Caco-2 (cell line): ENCODE results near the gene PRCP. TPM values are rescaled to one million over a fixed set of nuclear protein-coding genes. Genes with fewer than 3 reads are reported as not detected.

Experiments used
- BruUV-seq: library from RNA; stranded (reverse); fragments of 400-500 nt; replicated peaks from 2 replicates; lab custom pipeline; 2021; lab: Mats Ljungman, UMichigan
- CTCF ChIA-PET: fragments of 300-600 bp; sonication (Branson Sonifier 250); formaldehyde crosslinking; loops from one replicate; lab custom pipeline; 2022; ENCODE audit warnings: antibody characterized with exemption; lab: Charles Lee
- POLR2A ChIA-PET: fragments of 300-600 bp; sonication (Branson Sonifier 250); formaldehyde crosslinking; loops from one replicate; lab custom pipeline; 2022; ENCODE audit warnings: antibody characterized with exemption; lab: Charles Lee
- DNase-seq, 2 experiments: peaks; one replicate each; pipeline versions ENCODE4 v3.0.0 to v3.0.0-alpha.2; 2020 to 2022
- H3K27me3 ChIP-seq: replicated peaks from 2 replicates; pipeline ENCODE4 v1.6.0; 2011; ENCODE audit warnings: low read length; ENCODE audit not compliant: control insufficient read depth, insufficient read depth
- H3K36me3 ChIP-seq: 2 replicates; pipeline ENCODE4 v1.5.1; 2011; ENCODE audit warnings: low read length; ENCODE audit not compliant: control insufficient read depth, insufficient read depth
- H3K4me1 ChIP-seq: fragments of 250-450 bp; sonication (Bioruptor Pico); 2 replicates; pipeline ENCODE4 v1.5.1; 2020; ENCODE audit warnings: mild to moderate bottlenecking
- H3K4me3 ChIP-seq: 2 replicates; pipeline ENCODE4 v1.5.1; 2011; ENCODE audit warnings: low read depth, mild to moderate bottlenecking, control low read depth, low read length
- H3K9me3 ChIP-seq: fragments of 250-450 bp; sonication (Bioruptor Pico); 2 replicates; pipeline ENCODE4 v1.5.1; 2020; ENCODE audit warnings: mild to moderate bottlenecking, moderate library complexity
- H3K27ac Mint-ChIP-seq: one replicate; pipeline ENCODE4 v1.8.0; 2022; ENCODE audit warnings: mixed read lengths; ENCODE audit not compliant: unreplicated experiment
- H3K27me3 Mint-ChIP-seq: one replicate; pipeline ENCODE4 v1.8.0; 2022; ENCODE audit warnings: mixed read lengths; ENCODE audit not compliant: insufficient read depth, unreplicated experiment
- H3K36me3 Mint-ChIP-seq: one replicate; pipeline ENCODE4 v1.8.0; 2022; ENCODE audit warnings: mild to moderate bottlenecking, mixed read lengths; ENCODE audit not compliant: insufficient read depth, unreplicated experiment
- H3K4me1 Mint-ChIP-seq: one replicate; pipeline ENCODE4 v1.8.0; 2022; ENCODE audit warnings: low read depth, mixed read lengths; ENCODE audit not compliant: unreplicated experiment
- H3K4me3 Mint-ChIP-seq: one replicate; pipeline ENCODE4 v1.8.0; 2022; ENCODE audit warnings: mild to moderate bottlenecking, moderate library complexity, mixed read lengths; ENCODE audit not compliant: unreplicated experiment
- H3K9me3 Mint-ChIP-seq: one replicate; pipeline ENCODE4 v1.8.0; 2022; ENCODE audit warnings: mixed read lengths; ENCODE audit not compliant: unreplicated experiment
- CTCF ChIP-seq, 2 experiments: fragments of 200-600 bp in 1 of 2; IDR thresholded peaks; 1 replicate in 1 of 2; 2 replicates in 1 of 2; pipeline versions ENCODE4 v1.5.1 to v1.8.0; 2011 to 2022; ENCODE audit warnings: antibody characterized with exemption in 1 of 2, control low read depth in 1 of 2, inconsistent platforms in 1 of 2, low read depth in 1 of 2, low read length in 1 of 2, mild to moderate bottlenecking in 1 of 2, moderate library complexity in 1 of 2; ENCODE audit not compliant: insufficient read depth in 1 of 2, severe bottlenecking in 1 of 2, unreplicated experiment in 1 of 2
- intact Hi-C: fragments of 100-400 bp; cut with micrococcal nuclease; formaldehyde crosslinking; loops from one replicate; pipeline ENCODE4 v1.10.0; 2022; ENCODE audit not compliant: unreplicated experiment
- total RNA-seq: library from RNA; stranded (reverse); gene quantifications from 2 replicates; pipeline ENCODE4 v1.2.3, GENCODE V29; 2022

Gene PRCP
- total RNA-seq, 1 experiment from 2014 or later = 107 TPM

DNA sequence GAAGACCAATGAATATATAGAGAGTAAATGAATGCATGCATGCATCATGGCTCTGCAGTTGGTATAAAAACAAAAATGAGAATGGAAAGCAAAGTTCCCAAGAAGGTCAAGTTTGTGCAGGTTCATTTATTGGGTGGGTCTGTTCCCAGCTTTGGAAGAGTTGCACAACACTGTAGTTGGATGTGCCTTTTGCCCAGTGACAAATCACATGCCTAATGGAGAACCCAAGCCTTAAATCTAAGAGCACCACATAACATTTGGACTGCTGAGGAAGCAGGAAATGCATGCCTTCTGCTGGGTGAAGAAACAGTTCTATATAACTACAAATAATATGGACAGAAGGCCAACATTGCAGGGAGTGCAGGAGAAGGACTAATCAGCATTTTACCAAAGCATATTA lies 30.6 kb downstream of the PRCP start:
- BruUV-seq = no TSS peak
- CTCF ChIA-PET = no interaction called here
- Histone ChIP-seq H3K4me3 (no peak overlapping the region), H3K27me3 (no peaks in the 10 kb centered on the region), H3K36me3 (no peaks in the 10 kb centered on the region), H3K9me3 (no peaks in the 10 kb centered on the region), H3K4me1 (no peaks in the 10 kb centered on the region)
- H3K27me3 Mint-ChIP-seq = no peaks in the 10 kb centered on the region
- POLR2A ChIA-PET = no interaction called here
- no peaks in the 10 kb centered on the region for H3K36me3 Mint-ChIP-seq
- no peak overlapping the region for H3K4me3 Mint-ChIP-seq
- no peak overlapping the region for H3K27ac Mint-ChIP-seq
- H3K9me3 Mint-ChIP-seq = no peaks in the 10 kb centered on the region
- no peaks in the 10 kb centered on the region for H3K4me1 Mint-ChIP-seq
- TF ChIP-seq CTCF (IDR thresholded peaks at IDR 0.05; ENCODE audit: insufficient read depth in 1 of 2, low read depth in 1 of 2, low read length in 1 of 2, severe bottlenecking in 1 of 2, unreplicated experiment in 1 of 2) = no peak
- intact Hi-C loops = no loop called here
- DNase-seq = no peak

GRCh38 chr11:82867495-82868082 lies 32.6 kb downstream of the PRCP start:
- H3K4me3 Mint-ChIP-seq = no peak overlapping the region
- BruUV-seq = no TSS peak
- H3K4me1 ChIP-seq = no peaks in the 10 kb centered on the region
- TF ChIP-seq CTCF (IDR thresholded peaks at IDR 0.05; ENCODE audit: insufficient read depth in 1 of 2, low read depth in 1 of 2, low read length in 1 of 2, severe bottlenecking in 1 of 2, unreplicated experiment in 1 of 2) = peak; percentile 75 to 95
- intact Hi-C loops = loop anchor here (1.0 to 2.0 kb wide), 5 partner anchors 33 to 953 kb away; partner anchors contain the start of genes PRCP and RAB30
- H3K27ac Mint-ChIP-seq = no peak overlapping the region
- H3K9me3 ChIP-seq = no peaks in the 10 kb centered on the region
- no peaks in the 10 kb centered on the region for H3K36me3 Mint-ChIP-seq
- POLR2A ChIA-PET = interaction anchor here (0.5 to 1.5 kb wide), 4 partner anchors 33 to 418 kb away, joined by 3 to 6 read pairs (median 4); partner anchors contain the start of genes DDIAS, PRCP and RAB30
- no peaks in the 10 kb centered on the region for H3K9me3 Mint-ChIP-seq
- no peak overlapping the region for H3K4me3 ChIP-seq
- no peaks in the 10 kb centered on the region for H3K36me3 ChIP-seq
- no peaks in the 10 kb centered on the region for H3K27me3 Mint-ChIP-seq
- H3K4me1 Mint-ChIP-seq = no peaks in the 10 kb centered on the region
- no peaks in the 10 kb centered on the region for H3K27me3 ChIP-seq
- DNase-seq = peak; percentile 84 to 89
- CTCF ChIA-PET = interaction anchor here (0.6 to 2.1 kb wide), 23 partner anchors 10 to 955 kb away, joined by 3 to 68 read pairs (median 4); partner anchors contain the start of genes CCDC90B, DDIAS, PRCP and RAB30

- no peaks in the 10 kb centered on the region for H3K9me3 Mint-ChIP-seq
- intact Hi-C loops = loop anchor here (2.0 kb wide), 2 partner anchors 205 to 385 kb away; partner anchors contain the start of gene RAB30
- no TSS peak for BruUV-seq
- Histone ChIP-seq H3K27me3 (no peaks in the 10 kb centered on the region), H3K9me3 (no peaks in the 10 kb centered on the region), H3K36me3 (no peaks in the 10 kb centered on the region), H3K4me1 (no peaks in the 10 kb centered on the region), H3K4me3 (no peak overlapping the region)
- H3K27me3 Mint-ChIP-seq = no peaks in the 10 kb centered on the region
- CTCF ChIA-PET = interaction anchor here (0.7 kb wide), 1 partner anchor 25 kb away, joined by 3 read pairs; no protein-coding TSS in a partner anchor
- TF ChIP-seq CTCF (IDR thresholded peaks at IDR 0.05; ENCODE audit: insufficient read depth in 1 of 2, low read depth in 1 of 2, low read length in 1 of 2, severe bottlenecking in 1 of 2, unreplicated experiment in 1 of 2) = no peak
- no peaks in the 10 kb centered on the region for H3K4me1 Mint-ChIP-seq
- POLR2A ChIA-PET = no interaction called here
- no peak overlapping the region for H3K4me3 Mint-ChIP-seq
- H3K36me3 Mint-ChIP-seq = no peaks in the 10 kb centered on the region
- no peak overlapping the region for H3K27ac Mint-ChIP-seq
- no peak for DNase-seq
Measured at GRCh38 chr11:82865841-82866240, 34.4 kb downstream of the PRCP start.
